Activated CD4-positive, alpha-beta T cell treated with anti-CD3 and anti-CD28 coated beads for 4 hours (primary cell): ENCODE data around the gene PXDC1.

Source experiments
- DNase-seq, 2 donors: peaks; one replicate each; pipeline ENCODE4 v3.0.0-alpha.2; 2020

Gene PXDC1, protein sequence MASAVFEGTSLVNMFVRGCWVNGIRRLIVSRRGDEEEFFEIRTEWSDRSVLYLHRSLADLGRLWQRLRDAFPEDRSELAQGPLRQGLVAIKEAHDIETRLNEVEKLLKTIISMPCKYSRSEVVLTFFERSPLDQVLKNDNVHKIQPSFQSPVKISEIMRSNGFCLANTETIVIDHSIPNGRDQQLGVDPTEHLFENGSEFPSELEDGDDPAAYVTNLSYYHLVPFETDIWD

DNA sequence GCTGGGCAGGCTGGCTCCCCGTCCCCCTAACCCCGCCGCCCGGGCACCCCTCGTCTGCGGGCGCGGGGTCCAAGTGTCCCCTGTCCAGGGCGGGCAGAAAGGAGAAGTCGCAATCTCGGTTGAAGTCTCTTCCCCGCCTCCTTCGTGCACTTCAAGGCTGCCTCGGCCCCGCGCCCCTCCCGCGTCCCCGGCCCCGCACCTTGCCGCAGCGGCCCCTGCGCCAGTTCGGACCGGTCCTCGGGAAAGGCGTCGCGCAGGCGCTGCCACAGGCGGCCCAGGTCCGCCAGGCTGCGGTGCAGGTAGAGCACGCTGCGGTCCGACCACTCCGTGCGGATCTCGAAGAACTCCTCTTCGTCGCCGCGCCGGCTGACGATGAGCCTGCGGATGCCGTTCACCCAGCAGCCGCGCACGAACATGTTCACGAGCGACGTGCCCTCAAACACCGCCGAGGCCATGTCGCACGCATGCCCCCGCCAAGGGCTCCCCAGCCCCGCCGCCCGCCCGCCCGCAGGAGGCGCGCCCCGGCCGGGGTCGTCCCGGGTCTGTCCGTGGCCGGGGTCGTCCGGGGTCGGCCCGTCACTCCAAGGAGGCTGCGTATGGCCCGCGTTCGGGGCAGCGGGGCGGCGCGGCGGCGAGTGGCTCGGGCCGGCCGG lies at the start of gene PXDC1:
Gene PXDC1, minus strand, starts transcription at position 637 of the 653 bp plus-strand sequence. Its CDS starts 182 bp downstream, at position 455.
- peak in 1 of 2 donors; percentile 32 for DNase-seq

GRCh38 chr6:3800850-3801591 lies 49.5 kb upstream of the PXDC1 start:
- no peak for DNase-seq

DNA sequence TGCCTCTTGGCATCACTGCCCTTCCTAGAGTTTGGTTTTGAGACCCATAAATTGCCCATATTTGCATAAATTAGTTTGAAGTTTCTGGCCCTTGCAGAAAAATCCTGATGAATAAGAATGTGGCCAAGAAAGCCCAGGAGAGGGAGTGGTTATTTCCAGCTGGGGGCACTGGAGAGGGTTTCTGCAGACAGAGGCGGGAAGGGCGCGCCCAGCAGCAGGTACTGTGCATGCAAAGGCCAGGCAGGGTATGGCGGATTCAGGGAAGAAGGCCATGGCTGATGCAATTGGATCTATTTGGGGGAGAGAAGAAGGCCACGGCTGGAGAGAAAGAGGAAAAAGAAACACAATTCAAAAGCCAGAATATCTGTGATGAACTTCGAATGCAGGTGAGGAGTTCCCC lies 48.2 kb upstream of the PXDC1 start:
- DNase-seq = no peak

GRCh38 chr6:3798055-3798919 lies 46.8 kb upstream of the PXDC1 start:
- no peak for DNase-seq

- no peak for DNase-seq
These were observed 45.9 kb upstream of the PXDC1 start for GRCh38 chr6:3797231-3798054.

GRCh38 chr6:3796719-3797041 lies 45.2 kb upstream of the PXDC1 start:
- no peak for DNase-seq

DNA sequence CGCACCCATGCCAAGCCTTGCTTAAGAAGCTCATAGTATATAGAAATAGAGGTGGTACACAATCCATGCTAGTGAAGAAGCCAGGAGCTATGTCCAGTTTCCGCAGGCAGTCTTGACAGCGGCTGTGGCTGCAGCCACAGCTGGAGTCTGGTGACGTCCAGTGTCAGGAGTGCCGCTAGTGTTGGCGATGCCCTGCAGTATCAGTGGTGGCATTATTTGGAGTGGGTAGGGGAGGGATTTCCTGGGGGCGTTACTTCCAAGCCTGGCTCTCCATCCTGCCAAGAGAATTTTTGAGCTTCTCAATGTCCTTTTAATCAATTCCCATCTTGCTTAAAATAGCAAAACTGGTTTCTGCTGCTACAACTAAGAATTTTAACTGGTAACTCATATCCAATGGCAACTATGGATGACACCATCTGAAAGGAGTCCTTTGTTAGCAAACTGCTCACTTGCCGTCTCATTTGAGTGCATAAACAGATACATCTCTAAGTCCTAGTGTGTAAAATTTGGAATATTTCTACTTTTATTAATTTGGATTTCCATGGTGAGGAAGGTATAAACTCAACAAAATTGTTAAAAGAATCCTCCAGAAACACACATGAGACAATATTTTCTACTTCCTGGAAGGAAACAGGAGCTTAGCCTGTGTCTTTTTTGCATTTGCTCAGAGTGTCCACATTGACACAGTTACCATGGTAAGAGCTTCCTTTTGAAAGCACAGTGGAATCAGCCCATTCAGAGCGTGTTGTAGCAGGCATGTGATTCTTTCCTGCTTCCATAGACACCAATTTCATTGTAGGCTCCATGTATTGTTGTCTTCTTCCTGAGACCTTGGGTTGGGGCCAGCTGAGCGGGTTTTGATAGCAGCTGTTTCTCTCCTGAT lies 44.6 kb upstream of the PXDC1 start:
- DNase-seq = no peak

DNA sequence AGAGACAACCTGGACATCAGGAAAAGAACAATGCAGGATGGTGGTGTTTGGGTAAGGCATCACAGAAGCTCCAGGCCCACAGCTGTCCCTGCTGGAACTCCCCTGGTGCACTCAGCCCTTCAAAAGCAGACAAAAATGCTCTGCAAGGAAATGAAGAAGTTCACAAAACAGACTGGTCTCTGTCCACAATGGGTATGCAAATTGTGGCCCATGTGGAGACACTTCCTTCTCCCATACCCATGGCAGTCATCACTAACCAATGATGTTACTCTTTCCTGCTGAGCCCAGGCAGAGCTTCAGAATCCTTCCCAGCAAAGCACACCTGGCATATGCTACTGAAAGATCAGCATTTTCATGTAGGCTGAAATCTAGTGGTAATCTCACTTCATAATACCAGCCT lies 42.6 kb upstream of the PXDC1 start:
- no peak for DNase-seq

- no peak for DNase-seq
These were observed 42.0 kb upstream of the PXDC1 start for GRCh38 chr6:3793545-3793944.

DNA sequence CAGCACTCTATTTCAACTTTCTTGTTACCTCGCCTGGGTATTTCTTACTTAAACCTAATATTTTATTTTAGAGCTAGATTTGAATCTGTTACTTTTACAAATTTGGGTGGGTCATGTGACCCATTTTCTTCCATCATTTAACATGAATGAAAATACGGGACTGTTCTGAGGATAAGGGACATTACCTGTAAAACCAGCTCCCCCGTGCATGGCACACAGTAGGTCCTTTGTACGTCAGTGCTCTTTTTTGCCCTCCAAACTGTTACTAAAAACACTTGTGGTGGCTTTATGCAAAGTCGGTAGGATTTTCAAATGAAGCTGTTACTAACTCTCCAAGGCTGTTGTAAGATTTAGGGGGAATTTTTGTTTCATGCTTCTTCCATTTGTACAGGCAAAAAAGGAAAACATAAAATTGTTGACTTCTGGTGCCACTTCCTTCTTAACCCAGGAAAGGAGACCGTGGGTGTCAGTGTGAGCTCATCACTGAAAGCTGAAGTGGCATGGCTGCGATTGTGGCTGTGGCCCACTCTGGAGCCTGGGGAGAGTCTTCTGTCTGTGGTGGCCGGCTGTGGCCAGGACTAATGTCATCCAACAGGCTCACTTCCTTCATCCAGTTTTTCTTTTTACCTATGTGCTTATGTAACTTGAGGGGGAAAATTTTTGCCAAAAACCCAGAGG lies 40.2 kb upstream of the PXDC1 start:
- DNase-seq = no peak

DNA sequence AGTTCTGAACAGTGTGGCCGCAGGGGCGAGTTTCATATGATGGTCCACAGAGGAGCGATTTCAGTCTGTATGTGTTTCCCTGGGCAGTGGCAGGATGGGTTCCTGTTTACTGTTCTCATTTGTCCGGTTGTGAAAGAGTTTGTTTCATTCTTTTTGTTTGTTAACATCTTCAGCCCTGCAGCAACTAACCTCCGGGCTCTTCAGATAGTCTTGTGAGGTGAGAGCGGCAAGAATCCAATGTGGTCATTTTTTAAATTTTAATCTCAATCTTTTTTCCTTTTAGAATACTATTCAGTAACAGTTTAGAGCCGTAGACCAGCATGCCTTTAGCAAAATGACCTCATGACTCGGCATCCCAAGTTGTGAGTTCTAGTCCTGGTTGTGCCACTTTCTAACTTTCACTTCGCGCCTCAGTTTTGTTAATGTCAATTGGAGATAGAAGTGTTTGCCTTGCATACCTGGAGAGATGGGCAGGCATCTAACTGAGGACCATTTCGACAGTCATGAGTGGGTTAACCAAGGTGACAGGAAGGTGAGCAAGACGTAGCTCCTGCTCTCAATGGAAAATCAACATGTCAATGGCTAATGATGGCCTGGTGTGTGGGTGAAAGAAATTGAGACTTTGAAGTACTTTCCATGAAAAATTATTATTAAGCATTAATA lies 38.5 kb upstream of the PXDC1 start:
- no peak for DNase-seq

GRCh38 chr6:3789018-3789895 lies 37.7 kb upstream of the PXDC1 start:
- no peak for DNase-seq

DNA sequence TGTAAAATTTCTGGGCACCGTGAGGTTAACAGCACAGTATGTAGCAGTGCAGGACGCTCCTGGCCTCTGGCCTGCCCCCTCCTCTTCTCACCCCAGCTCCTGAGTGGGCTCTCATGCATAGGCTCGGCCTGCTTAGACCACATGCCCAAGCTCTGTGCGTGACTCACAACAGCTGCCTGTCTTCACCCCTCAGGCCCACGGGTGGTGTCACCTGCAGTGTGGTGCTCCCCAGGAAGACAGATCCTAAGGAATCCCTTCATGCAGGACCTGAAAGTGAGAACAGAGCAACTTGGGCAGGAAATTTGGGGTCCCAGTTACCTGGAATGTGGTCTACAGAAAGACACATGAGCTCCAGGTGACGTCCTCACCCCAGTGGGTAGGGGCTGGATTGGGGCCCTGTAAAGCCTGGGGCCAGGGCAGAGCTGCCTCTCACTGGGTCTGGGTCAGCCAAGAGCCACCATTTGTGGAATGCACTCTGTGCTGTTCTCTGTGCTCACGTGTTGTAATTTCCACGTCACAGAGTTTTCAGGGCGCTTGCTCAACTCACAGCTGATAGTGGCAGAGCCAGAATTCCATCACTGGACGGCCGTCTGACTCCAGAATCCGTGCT lies 37.0 kb upstream of the PXDC1 start:
- DNase-seq = no peak

- DNase-seq = no peak
These were observed 34.6 kb upstream of the PXDC1 start for GRCh38 chr6:3786141-3786540.

DNA sequence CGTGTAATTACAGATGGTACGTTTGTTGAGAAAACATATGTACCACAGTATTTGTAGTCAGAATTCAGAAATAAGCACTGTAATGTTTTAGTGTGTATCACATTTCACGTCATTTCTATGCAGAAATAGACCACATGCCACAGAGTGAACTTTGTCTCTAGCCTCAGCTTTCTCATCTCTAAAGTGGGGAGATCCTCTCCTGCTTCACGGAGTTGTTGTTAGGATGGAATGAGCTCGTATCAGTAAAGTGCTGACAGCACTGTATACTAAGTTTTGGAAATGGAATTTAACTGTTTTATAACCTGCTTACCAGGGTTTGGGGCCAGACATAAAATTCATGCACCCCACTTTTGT lies 34.2 kb upstream of the PXDC1 start:
- DNase-seq = no peak

GRCh38 chr6:3784885-3785744 lies 33.6 kb upstream of the PXDC1 start:
- DNase-seq = no peak

DNA sequence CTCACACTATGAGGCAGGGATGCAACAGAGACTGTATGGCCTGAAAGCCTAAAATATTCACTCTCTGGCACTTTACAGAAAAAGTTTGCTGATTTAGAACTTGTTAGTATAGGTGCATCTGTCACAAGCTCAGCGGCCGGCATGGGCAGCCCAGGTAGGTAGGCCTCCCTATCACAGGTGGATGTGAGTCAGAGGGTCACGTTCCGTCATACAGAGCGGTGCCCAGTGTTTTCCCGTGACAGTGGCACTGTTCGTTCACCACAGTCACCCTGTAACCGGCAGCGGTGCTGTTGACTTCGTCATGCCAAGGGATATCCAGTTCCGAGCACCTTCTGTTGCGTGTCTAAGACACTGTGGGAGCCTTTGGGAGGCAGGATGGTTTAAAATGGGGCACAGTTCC lies 32.9 kb upstream of the PXDC1 start:
- DNase-seq = no peak
